Measurements from ENCODE around the gene OBSCN.
"Not testable (repeated sequence)": the region's sequence is repeated elsewhere in the genome, so short reads cannot be mapped to it uniquely, and the experiment has no call there.

Gene OBSCN

DNA sequence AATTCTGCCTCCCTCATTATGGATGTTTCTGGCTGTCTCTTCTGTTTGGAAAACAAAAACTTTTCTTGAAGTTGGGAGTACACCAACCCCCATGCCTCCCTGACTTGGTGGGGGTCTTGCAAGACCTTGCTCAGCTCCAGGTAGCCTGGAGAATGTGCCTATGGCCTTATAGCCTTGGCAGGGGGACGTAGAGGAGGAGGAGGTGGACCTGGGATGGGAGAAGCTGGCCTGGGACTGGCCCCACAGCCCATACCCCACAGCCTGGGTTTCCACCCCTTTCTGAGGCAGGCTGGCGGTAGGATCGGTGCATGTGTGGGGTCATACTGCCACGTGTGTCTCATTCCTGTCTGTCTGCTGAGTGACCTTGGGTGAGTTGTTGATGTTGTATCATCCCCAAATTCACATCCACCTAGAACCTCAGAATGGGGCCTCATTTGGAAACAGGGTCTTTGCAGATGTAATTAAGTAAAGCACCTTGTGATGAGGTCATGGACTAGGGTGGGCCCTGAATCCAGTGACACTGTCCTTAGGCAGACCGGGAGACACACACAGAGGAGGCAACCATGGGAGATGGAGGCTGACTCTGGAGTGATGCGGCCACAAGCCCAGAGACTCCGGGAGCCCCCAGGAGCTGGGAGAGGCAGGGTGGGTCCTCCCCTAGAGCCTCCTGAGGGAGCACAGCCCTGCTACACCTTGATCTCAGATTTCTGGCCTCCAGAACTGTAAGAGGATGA is 18.5 kb downstream of the OBSCN start:
- DNase-seq (ENCODE audit: low read depth in 2 of 2, low spot score in 1 of 2): no peak

GRCh38 chr1:228226956-228227791 is 19.3 kb downstream of the OBSCN start:
- no peak for DNase-seq (ENCODE audit: low read depth in 2 of 2, low spot score in 1 of 2)

- DNase-seq (ENCODE audit: low read depth in 2 of 2, low spot score in 1 of 2): not testable (repeated sequence)
These were observed 20.3 kb downstream of the OBSCN start for GRCh38 chr1:228228147-228228546.

DNA sequence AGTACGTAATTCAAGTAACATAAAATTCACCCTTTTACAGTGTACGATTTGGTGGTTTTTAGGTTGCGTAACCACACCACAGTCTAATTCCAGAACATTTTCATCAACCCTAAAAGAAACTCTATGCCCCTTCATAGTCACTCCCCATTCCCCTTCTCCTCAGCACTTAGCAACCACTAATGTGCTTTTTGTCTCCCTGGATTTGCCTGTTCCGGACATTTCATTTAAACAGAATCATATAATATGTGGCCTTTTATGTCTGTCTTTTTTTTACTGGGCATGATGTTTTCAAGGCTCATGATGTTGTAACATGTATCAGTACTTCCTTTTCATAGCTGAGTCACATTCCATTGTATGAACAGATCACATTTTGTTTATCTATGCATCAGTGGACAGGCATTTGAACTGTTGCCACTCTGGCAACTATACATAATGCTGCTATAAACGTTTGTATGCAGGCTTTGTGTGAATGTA is 20.8 kb downstream of the OBSCN start:
- no peak for DNase-seq (ENCODE audit: low read depth in 2 of 2, low spot score in 1 of 2)

DNA sequence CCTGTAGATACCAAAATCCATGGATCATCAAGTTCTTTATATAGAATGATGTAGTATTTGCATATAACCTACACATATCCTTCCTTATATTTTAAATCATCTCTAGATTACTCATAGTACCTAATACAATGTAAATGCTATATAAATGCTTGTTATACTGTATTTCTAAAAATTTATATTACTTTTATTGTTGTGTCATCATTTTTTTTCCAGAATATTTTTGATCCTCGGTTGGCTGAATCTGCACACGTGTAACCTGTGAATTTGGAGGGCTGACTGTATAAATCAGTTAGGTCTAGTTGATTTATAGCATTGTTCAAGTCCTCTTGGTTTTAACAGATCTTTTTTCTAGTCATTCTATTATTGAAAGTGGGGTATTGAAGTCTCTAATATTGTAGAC is 23.3 kb downstream of the OBSCN start:
- DNase-seq (ENCODE audit: low read depth in 2 of 2, low spot score in 1 of 2): no peak

DNA sequence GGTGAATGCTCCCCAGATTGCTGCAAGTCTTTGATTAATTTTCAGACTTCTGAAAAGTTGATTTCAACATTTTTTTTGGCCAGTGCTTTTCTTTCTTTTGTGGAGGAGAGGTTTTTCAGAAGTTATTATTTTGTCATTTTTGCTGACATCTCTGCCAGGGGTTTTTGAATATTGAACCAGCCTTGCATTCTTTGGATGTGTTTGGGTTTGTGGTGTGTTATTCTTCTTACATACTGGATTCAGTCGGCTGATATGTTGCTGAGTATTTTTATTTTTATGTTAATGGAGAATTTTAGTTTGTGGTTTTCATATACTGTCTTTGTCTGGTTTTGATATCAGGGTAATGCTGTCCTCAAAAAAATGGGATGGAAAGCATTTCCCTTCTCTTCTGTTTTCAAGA is 25.3 kb downstream of the OBSCN start:
- DNase-seq (ENCODE audit: low read depth in 2 of 2, low spot score in 1 of 2): no peak

DNA sequence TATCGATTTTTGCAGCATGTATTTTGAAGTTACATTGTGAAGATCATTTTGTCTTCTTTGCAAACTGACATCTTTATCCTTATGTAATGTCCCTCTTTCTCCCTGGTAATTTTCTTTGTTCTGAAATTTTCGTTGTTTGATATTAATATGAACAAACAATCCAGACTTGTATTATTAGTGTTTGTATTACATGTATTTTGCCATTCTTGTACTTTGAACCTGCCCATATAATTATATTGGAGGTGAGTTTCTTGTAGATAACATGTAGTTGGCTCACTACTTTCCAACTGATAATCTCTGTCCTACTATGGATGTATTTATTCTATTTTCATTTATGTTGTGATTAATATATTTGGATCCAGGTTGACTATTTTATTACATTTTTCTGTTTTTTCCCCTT is 27.1 kb downstream of the OBSCN start:
- DNase-seq (ENCODE audit: low read depth in 2 of 2, low spot score in 1 of 2): no peak

GRCh38 chr1:228236744-228237143 is 28.9 kb downstream of the OBSCN start:
- DNase-seq (ENCODE audit: low read depth in 2 of 2, low spot score in 1 of 2): no peak

DNA sequence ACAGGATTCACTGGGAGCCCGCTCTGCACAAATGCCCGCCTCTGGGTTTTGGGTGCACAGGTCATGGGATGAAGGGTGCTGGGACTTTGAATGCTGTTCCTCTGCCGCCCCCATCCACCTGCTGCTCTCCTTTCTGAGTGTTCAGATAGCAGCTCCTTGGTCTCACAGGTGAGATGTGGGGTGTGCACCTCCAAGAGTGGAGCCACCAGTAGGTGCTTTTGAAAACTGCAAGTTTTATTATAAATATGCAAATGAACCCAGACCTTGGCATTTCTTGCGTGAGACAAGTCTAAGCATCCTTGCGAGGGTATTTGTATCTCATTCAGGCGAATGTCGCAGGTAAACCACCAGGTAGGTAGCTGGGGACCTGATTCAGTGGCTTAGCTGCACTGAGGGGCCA is 30.2 kb downstream of the OBSCN start:
- no peak for DNase-seq (ENCODE audit: low read depth in 2 of 2, low spot score in 1 of 2)

DNA sequence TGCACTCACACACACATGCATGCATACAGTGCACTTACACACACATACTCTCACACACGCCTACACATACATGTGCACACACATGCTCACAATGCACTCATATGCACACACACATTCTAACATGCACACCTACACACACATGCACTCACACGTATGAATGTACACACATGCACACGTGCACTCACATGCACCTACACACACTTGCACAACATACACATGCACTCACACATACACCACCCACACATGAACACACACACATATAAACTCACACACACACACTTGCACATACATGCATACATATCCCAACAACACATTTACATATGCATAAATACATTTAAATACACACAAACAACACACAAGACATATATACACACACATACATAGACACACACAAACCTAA is 30.6 kb downstream of the OBSCN start:
- no peak for DNase-seq (ENCODE audit: low read depth in 2 of 2, low spot score in 1 of 2)

GRCh38 chr1:228240411-228241240 is 32.8 kb downstream of the OBSCN start:
- DNase-seq (ENCODE audit: low read depth in 2 of 2, low spot score in 1 of 2): no peak

GRCh38 chr1:228241259-228241658 is 33.4 kb downstream of the OBSCN start:
- no peak for DNase-seq (ENCODE audit: low read depth in 2 of 2, low spot score in 1 of 2)

- no peak for DNase-seq (ENCODE audit: low read depth in 2 of 2, low spot score in 1 of 2)
These were observed 34.6 kb downstream of the OBSCN start for GRCh38 chr1:228242409-228242808.

DNA sequence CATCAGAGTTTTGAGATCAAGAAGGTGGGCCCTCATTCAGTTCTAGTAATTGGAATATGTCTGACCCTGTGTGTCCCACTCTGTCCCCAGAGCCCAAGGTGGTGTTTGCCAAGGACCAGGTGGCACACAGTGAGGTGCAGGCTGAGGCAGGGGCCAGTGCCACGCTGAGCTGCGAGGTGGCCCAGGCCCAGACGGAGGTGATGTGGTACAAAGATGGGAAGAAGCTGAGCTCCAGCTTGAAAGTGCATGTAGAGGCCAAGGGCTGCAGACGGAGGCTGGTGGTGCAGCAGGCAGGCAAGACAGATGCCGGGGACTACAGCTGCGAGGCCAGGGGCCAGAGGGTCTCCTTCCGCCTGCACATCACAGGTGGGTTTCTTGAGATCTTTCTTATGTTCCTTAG is 35.2 kb downstream of the OBSCN start:
- DNase-seq (ENCODE audit: low read depth in 2 of 2, low spot score in 1 of 2): no peak

DNA sequence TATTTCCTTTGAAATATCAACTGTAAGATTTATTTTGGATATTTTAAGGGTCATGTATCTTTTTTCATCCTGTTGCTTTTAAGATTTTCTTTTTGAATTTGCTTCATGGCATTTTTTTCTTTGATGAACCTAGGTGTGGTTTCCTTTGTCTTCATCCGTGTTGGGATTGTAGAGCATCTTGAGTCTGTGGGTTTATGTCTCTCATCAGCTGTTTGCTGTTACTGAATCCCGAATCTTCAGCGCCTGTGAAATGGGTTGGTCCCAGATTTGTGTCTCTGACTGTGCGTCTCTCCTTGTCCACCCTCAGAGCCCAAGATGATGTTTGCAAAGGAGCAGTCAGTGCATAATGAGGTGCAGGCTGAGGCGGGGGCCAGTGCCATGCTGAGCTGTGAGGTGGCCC is 36.1 kb downstream of the OBSCN start:
- not testable (repeated sequence) for DNase-seq (ENCODE audit: low read depth in 2 of 2, low spot score in 1 of 2)

DNA sequence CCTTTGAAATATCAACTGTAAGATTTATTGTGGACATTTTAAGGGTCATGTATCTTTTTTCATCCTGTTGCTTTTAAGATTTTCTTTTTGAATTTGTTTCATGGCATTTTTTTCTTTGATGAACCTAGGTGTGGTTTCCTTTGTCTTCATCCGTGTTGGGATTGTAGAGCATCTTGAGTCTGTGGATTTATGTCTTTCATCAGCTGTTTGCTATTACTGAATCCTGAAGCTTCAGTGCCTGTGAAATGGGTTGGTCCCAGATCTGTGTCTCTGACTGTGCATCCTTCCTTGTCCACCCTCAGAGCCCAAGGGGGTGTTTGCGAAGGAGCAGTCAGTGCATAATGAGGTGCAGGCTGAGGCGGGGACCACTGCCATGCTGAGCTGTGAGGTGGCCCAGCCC is 37.3 kb downstream of the OBSCN start:
- no peak for DNase-seq (ENCODE audit: low read depth in 2 of 2, low spot score in 1 of 2)

DNA sequence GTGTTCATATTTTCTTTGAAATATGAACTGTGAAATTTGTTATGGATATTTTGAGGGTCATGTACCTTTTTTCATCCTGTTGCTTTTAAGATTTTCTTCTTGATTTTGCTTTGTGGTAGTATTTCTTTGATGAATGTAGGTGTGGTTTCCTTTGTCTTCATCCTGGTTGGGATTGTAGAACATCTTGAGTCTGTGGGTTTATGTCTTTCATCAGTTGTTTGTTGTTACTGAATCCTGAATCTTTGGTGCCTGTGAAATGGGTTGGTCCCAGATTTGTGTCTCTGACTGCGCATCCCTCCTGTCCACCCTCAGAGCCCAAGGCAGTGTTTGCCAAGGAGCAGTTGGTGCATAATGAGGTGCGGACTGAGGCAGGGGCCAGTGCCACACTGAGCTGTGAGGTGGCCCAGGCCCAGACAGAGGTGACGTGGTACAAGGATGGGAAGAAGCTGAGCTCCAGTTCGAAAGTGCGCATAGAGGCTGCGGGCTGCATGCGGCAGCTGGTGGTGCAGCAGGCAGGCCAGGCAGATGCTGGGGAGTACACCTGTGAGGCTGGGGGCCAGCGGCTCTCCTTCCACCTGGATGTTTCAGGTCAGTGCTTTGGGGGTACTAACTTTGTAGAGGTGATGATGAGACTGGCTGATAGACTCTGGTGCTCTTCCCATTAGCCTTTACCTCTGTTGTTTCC is 38.5 kb downstream of the OBSCN start:
- no peak for DNase-seq (ENCODE audit: low read depth in 2 of 2, low spot score in 1 of 2)

- no peak for DNase-seq (ENCODE audit: low read depth in 2 of 2, low spot score in 1 of 2)
These were observed 41.9 kb downstream of the OBSCN start for GRCh38 chr1:228249513-228250305.

DNA sequence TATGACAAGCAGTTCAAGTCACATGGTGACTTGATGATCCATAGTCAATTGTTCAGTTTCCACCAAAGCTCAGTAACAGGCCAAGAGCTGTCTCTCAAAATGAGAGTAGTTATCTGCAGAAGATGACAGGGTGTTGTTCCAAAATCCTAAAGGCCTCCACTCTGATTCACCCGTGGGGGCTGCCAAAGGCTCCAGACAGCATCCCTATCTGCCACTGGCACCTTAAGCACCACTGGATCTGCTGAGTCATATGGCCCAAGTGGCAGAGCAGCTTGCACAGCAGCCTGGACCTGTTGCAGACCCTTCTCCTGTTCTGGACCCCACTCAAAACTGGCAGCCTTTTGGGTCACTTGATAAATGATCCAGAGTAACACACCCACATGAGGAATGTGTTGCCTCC is 44.6 kb downstream of the OBSCN start:
- DNase-seq (ENCODE audit: low read depth in 2 of 2, low spot score in 1 of 2): not testable (repeated sequence)

Data from stimulated activated CD8-positive, alpha-beta memory T cell treated with anti-CD3 and anti-CD28 coated beads, Interleukin-4, amount 100 ng/mL, for 1 hour (primary cell).